SIG-M5 (cell line): ENCODE results near the gene UIMC1.
A peak's percentile ranks its signal among the peaks of the same experiment; 100 is the strongest.

Experiments used
- DNase-seq: peaks from one replicate; lab custom pipeline; 2025; lab: John Stamatoyannopoulos, UW

Gene UIMC1

GRCh38 chr5:176902102-176902814 lies 104.3 kb downstream of the UIMC1 start:
- no peak for DNase-seq

- no peak for DNase-seq
Observed at GRCh38 chr5:176901260-176902101, 105.1 kb downstream of the UIMC1 start.

DNA sequence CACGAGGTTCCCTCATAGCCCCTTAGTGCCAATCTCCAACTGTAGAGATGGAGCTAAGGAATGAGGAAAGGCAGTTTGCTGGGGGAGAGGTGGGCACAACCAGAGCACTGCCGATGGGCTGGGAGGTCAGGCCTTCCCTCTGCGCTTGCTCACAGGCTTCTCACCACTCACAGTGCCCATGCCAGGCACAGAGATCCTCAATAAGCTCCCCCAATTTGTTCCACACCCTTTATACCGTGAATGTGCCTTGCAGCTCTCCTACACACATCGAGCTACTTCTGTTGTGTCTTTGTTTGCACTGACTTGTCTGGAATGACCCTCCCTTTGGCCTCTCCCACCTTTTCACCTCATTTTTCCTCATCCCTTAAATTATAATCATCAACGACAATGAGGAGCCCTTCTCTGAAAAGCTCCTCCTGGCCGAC lies 105.8 kb downstream of the UIMC1 start:
- DNase-seq, result no peak

DNA sequence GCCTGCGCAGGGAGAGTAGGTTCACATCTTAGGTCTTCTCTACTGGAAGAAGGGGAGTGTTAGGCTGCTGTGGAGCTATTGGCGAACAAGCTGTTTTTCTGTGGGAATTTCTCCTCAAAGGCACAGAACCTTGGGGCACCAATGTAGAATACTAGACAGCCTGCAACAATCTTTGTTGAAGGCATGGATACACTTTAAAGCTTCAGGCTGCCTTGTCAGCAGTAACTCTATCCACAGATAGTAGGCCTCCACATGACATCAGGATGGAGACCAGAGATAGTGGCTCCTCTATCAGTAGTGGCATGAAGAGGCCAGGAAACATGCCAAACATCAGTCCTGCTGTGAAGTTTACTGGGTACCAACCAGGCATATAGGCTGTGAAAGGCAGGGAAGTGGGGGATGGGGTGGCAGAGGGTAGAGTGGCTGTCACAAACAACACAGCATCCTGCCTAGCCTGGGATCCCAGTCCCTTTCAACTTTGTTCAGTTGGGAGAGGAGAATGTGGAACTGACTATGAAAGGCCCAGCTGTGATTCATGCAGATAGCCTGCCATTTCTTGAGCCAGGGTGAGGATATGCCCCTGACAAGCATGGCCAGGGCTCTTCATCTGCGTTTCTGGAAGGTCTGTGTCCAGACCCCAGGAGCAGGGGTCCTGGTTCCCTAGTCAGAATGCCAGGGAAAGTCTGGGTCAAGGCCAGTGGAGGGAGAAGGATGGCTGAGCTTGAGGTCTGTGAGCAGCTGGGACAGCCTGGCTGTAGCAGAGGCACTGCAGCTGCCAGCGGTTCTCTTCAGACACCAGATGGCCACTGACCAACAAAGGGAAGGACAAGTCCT lies 106.4 kb downstream of the UIMC1 start:
- DNase-seq, result no peak

- DNase-seq, result peak; percentile 41
Observed at GRCh38 chr5:176899296-176899891, 107.2 kb downstream of the UIMC1 start, which contains the start of gene HK3. Gene HK3 (minus strand): TSS chr5:176899346. CDS start chr5:176896159, 3,187 bp downstream.

DNA sequence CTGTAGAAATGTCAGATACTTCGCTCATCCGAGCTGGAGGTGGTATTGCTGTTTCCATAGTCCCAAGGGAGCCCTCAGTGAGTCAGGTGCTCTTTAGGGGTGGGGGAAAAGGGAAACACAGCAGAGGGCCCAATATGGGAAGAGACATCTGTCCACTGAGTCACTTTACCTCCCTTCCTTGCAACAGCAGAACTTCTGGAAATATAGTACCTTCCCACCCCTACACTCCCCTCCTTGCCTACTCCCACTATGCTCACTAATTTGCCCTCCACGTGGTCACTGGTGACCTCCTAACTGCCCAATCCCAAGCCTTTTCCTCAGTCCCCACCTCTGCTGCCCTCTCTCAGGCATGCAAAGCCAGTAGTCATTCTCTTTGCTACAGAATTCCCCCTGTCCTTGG lies 109.3 kb downstream of the UIMC1 start:
- DNase-seq, result no peak

- no peak for DNase-seq
Observed at GRCh38 chr5:176895831-176896230, 110.7 kb downstream of the UIMC1 start.

GRCh38 chr5:176894298-176894697 lies 112.3 kb downstream of the UIMC1 start:
- no peak for DNase-seq

DNA sequence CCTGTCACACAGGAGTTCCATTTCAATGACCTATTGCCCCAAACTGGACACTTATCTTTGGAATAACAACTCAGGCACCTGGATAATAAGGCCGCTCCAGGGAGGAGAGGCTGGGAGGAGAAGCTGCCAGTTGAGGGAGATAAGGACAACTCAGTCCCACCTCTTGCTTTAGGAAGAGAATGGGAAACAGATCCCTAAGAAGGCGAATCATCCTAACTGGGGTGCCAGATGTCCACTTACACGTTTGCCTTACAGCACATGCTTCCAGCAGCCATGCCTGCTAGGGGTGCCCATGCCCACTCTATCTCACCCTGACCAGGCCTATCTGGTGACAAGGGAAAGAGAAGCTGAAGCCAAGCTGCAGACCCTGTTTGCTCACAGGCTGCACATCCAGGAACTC lies 113.9 kb downstream of the UIMC1 start:
- DNase-seq, result no peak

DNA sequence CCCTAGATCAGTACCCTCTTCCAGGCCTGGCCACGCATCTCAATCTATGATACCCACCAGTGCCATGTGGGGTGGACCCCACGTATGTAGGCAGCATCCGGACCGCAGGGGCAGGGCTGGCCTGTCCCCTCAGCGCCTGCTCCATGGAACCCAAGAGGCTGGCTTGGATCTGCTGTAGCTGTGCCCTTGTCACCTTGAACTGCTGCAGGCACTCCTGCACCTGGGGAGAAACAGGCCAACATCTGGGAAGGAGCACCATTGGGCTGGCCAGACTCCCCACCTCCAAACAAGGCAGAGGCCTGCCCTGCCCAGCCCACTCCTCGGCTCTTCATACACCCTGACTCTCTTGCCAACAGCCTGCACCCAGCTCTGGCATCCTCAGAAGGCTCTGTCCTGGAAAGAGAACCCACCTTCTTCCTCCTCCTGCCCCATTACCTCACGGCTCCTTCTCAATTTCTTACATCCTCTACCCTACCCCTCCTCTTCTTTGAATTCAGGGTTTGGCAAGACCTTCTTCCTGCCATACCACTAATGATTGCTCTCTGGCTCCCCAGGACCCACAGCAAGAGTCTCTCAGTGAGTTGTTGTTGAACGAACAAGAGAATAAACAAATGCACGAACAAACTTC lies 115.1 kb downstream of the UIMC1 start:
- DNase-seq, result no peak

DNA sequence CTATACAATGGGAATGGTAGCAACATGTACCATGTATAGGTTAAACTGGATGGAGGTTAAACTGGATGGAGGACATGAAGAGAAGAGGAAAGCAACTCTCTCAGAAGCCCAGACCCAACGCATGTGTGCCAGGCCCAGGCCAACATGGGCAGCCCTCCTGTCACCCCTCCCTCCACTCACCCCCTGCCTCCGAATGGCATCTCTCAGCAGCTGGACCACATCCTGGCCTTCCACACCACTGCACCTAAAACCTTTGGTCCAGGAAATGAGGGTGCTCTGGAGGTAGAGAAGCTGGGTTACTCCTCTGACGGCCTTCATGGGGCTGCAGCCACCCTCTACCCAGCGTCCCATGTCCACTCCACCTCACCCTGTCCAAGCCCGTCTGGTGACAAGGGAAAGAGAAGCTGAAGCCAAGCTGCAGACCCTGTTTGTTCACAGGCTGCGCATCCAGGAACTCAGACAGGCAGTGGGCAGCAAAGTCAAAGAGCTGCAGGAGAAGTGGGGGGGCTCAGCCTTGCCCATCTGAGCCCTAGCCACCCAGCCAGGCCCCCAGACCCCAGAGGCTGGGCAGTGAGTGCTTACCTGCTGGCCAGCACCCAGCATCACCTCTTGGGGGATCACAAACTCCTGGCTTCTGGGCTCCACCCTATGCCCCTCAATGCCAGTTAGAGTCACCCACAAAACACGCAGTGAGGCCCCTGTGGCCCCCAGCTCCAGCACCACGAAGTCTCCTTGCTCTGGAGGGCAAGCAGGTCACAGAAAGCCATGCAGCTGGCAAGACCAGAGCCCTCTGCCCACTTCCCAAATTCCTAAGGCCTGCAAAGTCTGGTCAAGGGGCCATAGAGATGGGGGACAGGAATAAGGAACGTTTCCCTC lies 115.9 kb downstream of the UIMC1 start:
- no peak for DNase-seq

GRCh38 chr5:176889321-176890280 lies 117.0 kb downstream of the UIMC1 start:
- no peak for DNase-seq

DNA sequence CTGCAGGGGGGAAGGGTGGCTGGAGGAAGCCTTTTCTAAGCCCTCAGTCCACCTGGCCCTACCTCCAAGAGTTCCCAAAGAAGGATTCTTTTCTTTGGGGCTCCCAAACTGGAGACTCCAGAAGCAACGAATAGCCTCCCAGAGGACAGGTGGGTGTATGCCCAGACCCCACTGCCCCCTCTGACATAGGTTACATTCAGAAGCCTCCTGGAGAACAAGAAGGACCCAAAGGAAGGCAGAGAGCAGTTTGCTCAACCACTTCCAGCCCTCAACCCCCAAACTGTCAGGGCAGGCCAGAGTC lies 117.8 kb downstream of the UIMC1 start:
- DNase-seq, result no peak

DNA sequence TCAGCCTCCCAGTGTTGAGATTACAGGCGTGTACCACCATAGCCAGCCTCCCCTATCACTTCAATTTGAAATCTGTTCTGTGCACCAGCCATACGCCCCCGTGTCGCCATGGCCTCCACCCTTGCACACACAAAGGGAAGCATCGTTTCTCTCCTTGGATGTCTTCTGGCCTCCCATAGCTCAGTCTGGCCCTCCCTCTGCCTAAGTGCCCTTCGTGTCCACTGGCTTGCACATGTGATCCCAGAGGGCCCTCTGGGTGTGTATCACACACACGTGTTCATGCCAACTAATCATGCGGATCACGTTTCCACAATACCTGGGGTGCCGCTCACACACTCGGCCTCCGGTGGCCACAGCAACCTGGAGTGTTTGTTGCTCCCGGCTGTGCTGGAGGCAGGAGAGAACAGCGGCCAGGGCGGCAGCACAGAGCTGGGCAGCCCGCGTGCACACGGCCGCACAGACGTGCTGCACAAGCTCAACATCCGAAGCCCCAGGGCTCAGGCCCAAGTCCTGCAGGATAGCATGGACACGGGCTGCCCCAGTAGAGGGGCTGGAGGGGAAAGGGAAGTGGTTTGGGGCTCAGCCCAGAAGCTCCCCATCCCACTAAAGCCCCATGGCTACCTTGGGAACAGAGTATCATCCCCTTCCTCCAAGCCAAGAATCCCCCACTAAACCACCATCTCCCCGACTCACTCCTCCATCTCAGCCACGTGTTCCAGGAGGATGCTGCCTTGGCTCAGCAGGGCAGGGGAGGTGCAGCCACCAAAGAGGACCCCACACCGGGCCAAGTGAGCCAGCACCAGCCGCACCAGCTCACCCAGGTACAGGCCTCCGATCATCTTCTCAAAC lies 118.3 kb downstream of the UIMC1 start:
- DNase-seq, result no peak

DNA sequence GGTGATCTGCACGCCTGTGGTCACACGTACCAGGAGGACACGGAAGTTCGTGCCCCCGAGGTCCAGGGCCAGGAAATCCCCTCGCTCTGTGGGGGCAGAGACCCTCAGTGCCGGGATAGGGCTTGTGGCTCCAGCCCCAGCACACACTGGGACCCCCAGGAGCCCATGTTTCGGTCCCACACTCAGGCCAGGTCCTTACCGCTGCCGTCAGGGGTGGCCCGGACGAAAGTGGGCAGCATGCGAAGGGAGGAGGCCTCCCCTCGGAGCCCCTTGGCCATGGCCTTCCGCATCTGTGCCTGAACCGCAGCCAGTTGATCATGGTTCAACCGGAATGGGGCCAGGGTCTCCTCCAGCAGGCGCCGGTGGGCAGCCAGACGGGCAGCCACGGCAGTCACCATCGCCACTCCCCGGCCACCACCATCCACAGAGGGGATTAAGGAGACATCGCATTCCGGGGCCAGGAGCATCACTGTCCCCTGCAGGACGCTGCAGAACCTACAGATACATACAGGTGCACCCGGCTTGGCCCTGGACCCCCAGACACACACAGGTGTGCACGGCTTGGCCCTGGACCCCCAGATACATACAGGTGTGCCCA lies 119.2 kb downstream of the UIMC1 start:
- DNase-seq, result no peak

GRCh38 chr5:176886336-176887251 lies 120.0 kb downstream of the UIMC1 start:
- no peak for DNase-seq

- DNase-seq, result no peak
Observed at GRCh38 chr5:176884571-176884890, 122.0 kb downstream of the UIMC1 start.
